OCI-LY1 (cell line): ENCODE data around the gene RHOJ.

Experiments
- CTCF ChIP-seq: fragments of 200-600 bp; sonication (generic), shearing (Covaris generic); IDR thresholded peaks from 2 replicates; pipeline ENCODE4 v1.5.1; 2017; ENCODE audit warnings: mild to moderate bottlenecking, antibody characterized with exemption, low read length, moderate library complexity, mixed read lengths
- EZH2 ChIP-seq: fragments of 200-600 bp; sonication (generic), shearing (Covaris generic); IDR thresholded peaks from 2 replicates; pipeline ENCODE4 v1.8.0; 2017; ENCODE audit warnings: borderline replicate concordance, mixed run types, mild to moderate bottlenecking, antibody characterized with exemption, low read length, moderate library complexity, mixed read lengths

DNA sequence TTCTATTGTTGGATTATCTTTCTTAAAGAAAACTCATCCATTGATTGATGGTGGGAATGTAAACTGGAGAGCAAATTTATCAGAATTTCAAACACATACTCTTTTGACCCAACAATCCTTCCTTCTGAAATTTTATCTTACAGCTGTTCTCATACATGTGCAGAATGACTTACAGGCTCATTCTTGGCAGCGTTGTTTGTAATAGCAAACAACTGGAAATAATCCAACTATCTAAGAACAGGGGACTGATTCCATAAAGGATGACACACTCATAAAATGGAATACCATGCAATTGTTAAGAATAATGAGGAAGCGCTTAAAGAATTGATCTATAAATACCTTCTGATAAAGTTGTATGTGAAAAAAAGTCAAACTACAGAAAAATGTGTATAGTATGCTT is 24.0 kb downstream of the RHOJ start:
- no peak for TF ChIP-seq EZH2
- no peak for TF ChIP-seq CTCF
